Peyer's patch (tissue), 4 donors: Measurements from ENCODE around the gene WNK1. TPM values are rescaled to one million over a fixed set of nuclear protein-coding genes. Genes with fewer than 3 reads are reported as not detected.
A peak's percentile ranks its signal among the peaks of the same experiment; 100 is the strongest.

Experiments
- DNase-seq, 3 donors: peaks; one replicate each; pipeline ENCODE4 v3.0.0-alpha.2; 2017 to 2019
- H3K27ac ChIP-seq, 4 donors: fragments of 200-600 bp; sonication (generic); one replicate each; pipeline ENCODE4 v1.5.1; 2016 to 2019
- H3K27me3 ChIP-seq, 2 donors: fragments of 200-600 bp; sonication (generic); one replicate each; pipeline ENCODE4 v1.5.1; 2019
- H3K36me3 ChIP-seq, 3 donors: fragments of 200-600 bp; sonication (generic); one replicate each; pipeline ENCODE4 v1.5.1; 2016 to 2019
- H3K4me1 ChIP-seq, 4 donors: fragments of 200-600 bp; sonication (generic); one replicate each; pipeline ENCODE4 v1.5.1; 2016 to 2019
- H3K4me3 ChIP-seq, 4 donors: fragments of 200-600 bp; sonication (generic); 1 replicate in 3 of 4; 2 replicates in 1 of 4; pipeline ENCODE4 v1.5.1; 2016 to 2019; ENCODE audit warnings: mild to moderate bottlenecking in 1 of 4
- H3K9me3 ChIP-seq, 4 donors: fragments of 200-600 bp; sonication (generic); one replicate each; pipeline ENCODE4 v1.5.1; 2016 to 2019; ENCODE audit warnings: mild to moderate bottlenecking in 1 of 4
- POLR2A ChIP-seq, 2 donors: fragments of 450-650 bp; IDR thresholded peaks; one replicate each; pipeline ENCODE4 v1.5.1; 2017; ENCODE audit warnings: antibody characterized with exemption in 2 of 2, mild to moderate bottlenecking in 2 of 2, moderate library complexity in 2 of 2
- total RNA-seq, 4 donors: library from RNA; depleted of rRNA; stranded (reverse); fragments of >200 nt; gene quantifications; one replicate each; pipeline ENCODE4 v1.1.0, GENCODE V29; 2016
- TF ChIP-seq, protein P1 (sequence below), 6 experiments: fragments of 450-650 bp in 4 of 6; fragments of 200-600 bp in 2 of 6; sonication (generic) in 1 of 6; IDR thresholded peaks; one replicate each; pipeline ENCODE4 v1.5.1; 2017 to 2019; ENCODE audit warnings: antibody characterized with exemption in 6 of 6, mild to moderate bottlenecking in 3 of 6, moderate library complexity in 1 of 6

WNK1 gene
- total RNA-seq, 4 donors from 2014 or later, result 83.2 to 198 (median 144) TPM

DNA sequence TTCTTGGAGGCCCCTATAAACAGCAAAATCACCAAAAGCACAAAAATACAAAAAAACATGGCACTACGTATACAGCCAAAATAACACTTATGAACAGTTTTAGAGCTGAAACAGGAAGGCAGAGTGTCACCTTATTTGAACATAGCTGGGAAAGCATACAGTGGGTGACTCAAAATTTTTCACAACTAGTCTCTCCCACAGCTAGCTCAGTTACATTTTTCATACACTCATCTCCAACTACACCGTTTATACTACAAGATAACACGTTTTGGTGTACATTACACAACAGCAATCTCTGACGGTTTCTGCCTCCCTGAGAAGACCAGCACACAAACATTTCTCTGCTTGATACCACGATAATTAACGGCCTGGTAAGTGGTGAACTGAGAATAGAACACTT, 194.3 kb downstream of the WNK1 start:
- peaks cover 0 to 9% (median 0%) of the 10 kb centered on the region in 4 donors for H3K4me1 ChIP-seq
- DNase-seq, result no peak
- H3K36me3 ChIP-seq, result peaks cover 0 to 4% (median 0%) of the 10 kb centered on the region in 3 donors
- no peaks in the 10 kb centered on the region for H3K27me3 ChIP-seq
- TF ChIP-seq, protein P1, sequence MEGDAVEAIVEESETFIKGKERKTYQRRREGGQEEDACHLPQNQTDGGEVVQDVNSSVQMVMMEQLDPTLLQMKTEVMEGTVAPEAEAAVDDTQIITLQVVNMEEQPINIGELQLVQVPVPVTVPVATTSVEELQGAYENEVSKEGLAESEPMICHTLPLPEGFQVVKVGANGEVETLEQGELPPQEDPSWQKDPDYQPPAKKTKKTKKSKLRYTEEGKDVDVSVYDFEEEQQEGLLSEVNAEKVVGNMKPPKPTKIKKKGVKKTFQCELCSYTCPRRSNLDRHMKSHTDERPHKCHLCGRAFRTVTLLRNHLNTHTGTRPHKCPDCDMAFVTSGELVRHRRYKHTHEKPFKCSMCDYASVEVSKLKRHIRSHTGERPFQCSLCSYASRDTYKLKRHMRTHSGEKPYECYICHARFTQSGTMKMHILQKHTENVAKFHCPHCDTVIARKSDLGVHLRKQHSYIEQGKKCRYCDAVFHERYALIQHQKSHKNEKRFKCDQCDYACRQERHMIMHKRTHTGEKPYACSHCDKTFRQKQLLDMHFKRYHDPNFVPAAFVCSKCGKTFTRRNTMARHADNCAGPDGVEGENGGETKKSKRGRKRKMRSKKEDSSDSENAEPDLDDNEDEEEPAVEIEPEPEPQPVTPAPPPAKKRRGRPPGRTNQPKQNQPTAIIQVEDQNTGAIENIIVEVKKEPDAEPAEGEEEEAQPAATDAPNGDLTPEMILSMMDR (IDR thresholded peaks at IDR 0.05), result no peak
- no peak for TF ChIP-seq POLR2A (IDR thresholded peaks at IDR 0.05)
- H3K9me3 ChIP-seq, result no peaks in the 10 kb centered on the region
- H3K27ac ChIP-seq, result no peak overlapping the region
- no peak overlapping the region for H3K4me3 ChIP-seq

DNA sequence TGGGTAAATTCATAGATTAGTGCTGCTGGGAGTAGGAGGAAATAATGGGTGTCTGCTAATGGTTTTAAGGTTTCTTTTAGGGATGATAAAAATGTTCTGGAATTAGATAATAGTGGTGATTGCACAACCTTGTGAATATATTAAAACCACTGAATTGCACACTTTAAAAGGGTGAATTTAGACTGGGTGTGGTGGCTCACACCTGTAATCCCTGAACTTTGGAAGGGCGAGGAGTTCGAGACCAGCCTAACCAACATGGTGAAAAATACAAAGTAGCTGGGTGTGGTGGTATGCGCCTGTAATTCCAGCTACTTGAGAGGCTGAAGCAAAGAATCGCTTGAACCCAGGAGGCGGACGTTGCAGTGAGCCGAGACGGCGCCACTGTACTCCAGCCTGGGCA, 195.9 kb downstream of the WNK1 start:
- H3K27me3 ChIP-seq, result no peaks in the 10 kb centered on the region
- DNase-seq, result peak in 1 of 3 donors; percentile 49
- TF ChIP-seq, protein P1 (IDR thresholded peaks at IDR 0.05), result no peak
- TF ChIP-seq POLR2A (IDR thresholded peaks at IDR 0.05), result no peak
- H3K9me3 ChIP-seq, result no peaks in the 10 kb centered on the region
- peaks cover 0 to 9% (median 0%) of the 10 kb centered on the region in 4 donors for H3K4me1 ChIP-seq
- peak overlapping the region in 2 of 4 donors; percentile 88 to 91 for H3K27ac ChIP-seq
- peaks cover 0 to 4% (median 0%) of the 10 kb centered on the region in 3 donors for H3K36me3 ChIP-seq
- H3K4me3 ChIP-seq, result peak overlapping the region in 3 of 4 donors; percentile 53 to 84 (median 76)

DNA sequence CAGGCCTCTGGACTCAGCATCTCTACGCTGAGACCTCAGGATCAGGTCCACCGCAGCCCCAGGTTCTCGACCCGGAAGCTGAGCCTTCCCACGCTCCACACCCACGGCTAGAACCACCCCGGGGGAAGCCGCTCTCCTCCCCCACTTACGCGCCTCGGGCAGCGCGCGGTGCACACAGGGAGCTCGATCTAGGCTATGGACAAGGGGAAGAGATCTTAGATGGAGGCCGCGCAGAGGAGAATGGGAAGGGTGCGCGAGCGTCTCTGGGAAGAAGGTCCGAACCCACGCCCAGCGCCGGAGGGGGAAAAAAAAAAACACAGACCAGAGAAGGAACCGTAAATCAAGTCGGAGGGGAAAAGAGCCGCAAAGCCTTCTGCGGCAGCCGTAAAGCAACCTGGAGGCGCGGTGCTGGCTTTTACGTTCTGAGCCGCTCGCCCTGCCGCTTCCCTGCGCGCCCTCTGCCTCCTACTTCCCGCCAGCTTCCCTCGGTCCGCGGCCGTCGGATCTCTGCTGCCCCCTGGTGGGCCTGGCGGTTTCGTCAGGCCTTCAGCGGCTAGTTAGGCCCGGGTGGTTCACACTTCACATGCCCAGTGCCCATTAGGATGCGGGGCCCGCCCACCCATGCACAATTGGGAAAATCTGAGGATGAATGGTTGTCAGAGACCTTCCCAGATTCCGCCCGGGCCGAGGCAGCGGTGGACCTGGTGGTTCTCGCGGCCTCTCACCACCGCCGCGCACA, 197.2 kb downstream of the WNK1 start, which contains the start of gene RAD52:
TSS of gene RAD52 (minus strand) at position 242 of the 739 bp plus-strand sequence. CDS start 16,636 bp downstream, outside the sequence.
- Histone ChIP-seq H3K9me3 (no peaks in the 10 kb centered on the region), H3K4me1 (peaks cover 0 to 9% (median 0%) of the 10 kb centered on the region in 4 donors), H3K27me3 (no peaks in the 10 kb centered on the region), H3K36me3 (no peaks in the 10 kb centered on the region), H3K4me3 (peak within 1 kb of the TSS; percentile 53 to 84 (median 76)), H3K27ac (peak within 1 kb of the TSS; percentile 81 to 91 (median 86))
- TF ChIP-seq, protein P1 (IDR thresholded peaks at IDR 0.05), result peak; percentile 96 to 99 (median 98)
- TF ChIP-seq POLR2A (IDR thresholded peaks at IDR 0.05), result peak; percentile 71 to 84
- peak; percentile 94 to 99 (median 97) for DNase-seq

DNA sequence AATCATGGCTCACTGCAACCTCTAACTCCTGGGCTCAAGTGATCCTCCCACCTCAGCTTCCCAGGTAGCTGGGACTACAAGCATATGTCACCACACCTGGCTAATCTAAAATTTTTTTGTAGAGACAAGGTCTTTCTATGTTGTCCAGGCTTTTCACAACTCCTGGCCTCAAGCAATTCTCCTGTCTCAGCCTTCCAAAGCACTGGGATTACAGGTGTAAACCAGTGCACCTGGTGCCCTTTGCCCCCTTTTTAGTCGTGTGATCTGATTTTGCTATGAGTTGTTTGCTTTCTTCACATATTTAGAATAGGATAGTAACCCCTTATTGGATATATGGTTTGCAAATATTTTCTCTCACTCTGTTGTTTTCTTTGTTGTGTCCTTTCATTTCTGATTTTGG, 198.8 kb downstream of the WNK1 start:
- Histone ChIP-seq H3K36me3 (no peaks in the 10 kb centered on the region), H3K27me3 (no peaks in the 10 kb centered on the region), H3K27ac (no peak overlapping the region), H3K4me3 (no peak overlapping the region), H3K9me3 (no peaks in the 10 kb centered on the region), H3K4me1 (peaks cover 0 to 9% (median 0%) of the 10 kb centered on the region in 4 donors)
- no peak for DNase-seq
- no peak for TF ChIP-seq POLR2A (IDR thresholded peaks at IDR 0.05)
- TF ChIP-seq, protein P1 (IDR thresholded peaks at IDR 0.05), result no peak

DNA sequence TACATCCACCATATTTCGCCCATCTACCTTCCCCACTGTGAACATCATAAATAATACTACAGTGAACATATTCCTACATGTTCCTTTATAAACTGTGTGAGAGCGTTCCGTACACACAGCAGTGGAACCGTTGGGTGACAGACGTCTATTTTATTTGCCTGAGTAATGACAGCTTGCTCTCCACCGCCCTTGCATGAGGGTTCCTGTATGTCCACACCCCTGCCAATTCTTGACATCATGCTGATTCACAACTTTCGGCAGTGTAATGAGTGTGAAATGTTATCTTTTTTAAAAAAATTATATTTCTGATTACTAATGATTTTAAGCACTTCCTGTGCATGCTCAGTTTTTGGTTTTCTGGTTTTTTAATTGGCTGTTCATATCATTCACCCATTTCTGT, 201.4 kb downstream of the WNK1 start:
- Histone ChIP-seq H3K27ac (no peak overlapping the region), H3K36me3 (no peaks in the 10 kb centered on the region), H3K9me3 (no peaks in the 10 kb centered on the region), H3K4me3 (no peak overlapping the region), H3K4me1 (no peaks in the 10 kb centered on the region), H3K27me3 (no peaks in the 10 kb centered on the region)
- DNase-seq, result no peak
- no peak for TF ChIP-seq POLR2A (IDR thresholded peaks at IDR 0.05)
- TF ChIP-seq, protein P1 (IDR thresholded peaks at IDR 0.05), result no peak
